ENCODE results near the gene PLCXD1.
"Not testable (repeated sequence)": the region's sequence is repeated elsewhere in the genome, so short reads cannot be mapped to it uniquely, and the experiment has no call there.

The PLCXD1 gene

GRCh38 chrX:291411-291901 lies 10.3 kb downstream of the PLCXD1 start:
- no peak for DNase-seq (ENCODE audit: low read depth in 4 of 4, low spot score in 1 of 4)

GRCh38 chrX:292900-293897 lies 12.0 kb downstream of the PLCXD1 start:
- DNase-seq (ENCODE audit: low read depth in 4 of 4, low spot score in 1 of 4) = no peak

- DNase-seq (ENCODE audit: low read depth in 4 of 4, low spot score in 1 of 4) = no peak
Observed at GRCh38 chrX:295136-295535, 14.0 kb downstream of the PLCXD1 start.

DNA sequence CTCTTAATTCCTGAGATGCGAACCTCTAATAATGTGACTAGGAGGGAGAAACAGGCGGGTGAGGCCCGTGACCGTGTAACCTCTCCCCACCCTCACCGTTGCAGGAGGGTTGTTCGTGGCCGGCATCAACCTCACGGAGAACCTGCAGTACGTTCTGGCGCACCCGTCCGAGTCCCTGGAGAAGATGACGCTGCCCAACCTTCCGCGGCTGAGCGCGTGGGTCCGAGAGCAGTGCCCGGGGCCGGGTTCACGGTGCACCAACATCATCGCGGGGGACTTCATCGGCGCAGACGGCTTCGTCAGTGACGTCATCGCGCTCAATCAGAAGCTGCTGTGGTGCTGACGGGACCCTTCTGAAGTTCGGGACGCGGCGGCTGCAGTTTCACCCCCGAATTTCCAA lies 17.8 kb downstream of the PLCXD1 start:
- no peak for DNase-seq (ENCODE audit: low read depth in 4 of 4, low spot score in 1 of 4)

DNA sequence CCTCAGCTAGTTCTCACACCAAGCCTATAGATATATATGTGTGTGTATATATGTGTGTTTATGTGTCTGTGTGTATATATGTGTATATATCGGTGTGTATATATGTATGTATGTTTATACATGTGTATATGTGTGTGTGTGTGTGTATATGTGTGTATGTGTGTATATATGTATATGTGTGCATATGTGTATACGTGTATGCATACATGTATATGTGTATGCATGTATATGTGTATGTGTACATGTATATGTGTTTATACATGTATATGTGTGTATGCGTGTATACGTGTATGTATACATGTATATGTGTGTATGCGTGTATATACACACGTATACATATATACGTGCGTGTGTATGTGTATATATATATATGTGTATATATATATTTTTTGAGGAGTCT lies 19.2 kb downstream of the PLCXD1 start:
- no peak for DNase-seq (ENCODE audit: low read depth in 4 of 4, low spot score in 1 of 4)

DNA sequence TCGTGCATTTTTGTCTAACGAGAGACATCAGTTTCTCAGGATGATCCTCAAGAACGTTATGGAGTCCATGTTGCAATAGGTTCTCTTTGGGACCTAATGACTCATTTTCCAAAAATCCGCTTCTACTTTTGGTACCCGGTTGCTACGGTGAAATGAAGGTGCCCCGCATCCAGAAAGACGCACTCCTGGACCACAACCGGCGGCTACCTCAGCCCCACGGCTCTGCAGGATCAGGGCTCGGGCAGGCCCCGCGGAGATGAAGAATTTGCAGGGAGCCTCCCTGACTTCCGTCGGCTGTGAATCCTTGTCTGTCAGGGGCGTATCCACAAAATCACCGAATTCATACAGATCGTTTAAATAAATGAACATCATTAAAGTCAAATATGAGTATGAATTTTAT lies 21.8 kb downstream of the PLCXD1 start:
- DNase-seq (ENCODE audit: low read depth in 4 of 4, low spot score in 1 of 4) = no peak

GRCh38 chrX:305781-306613 lies 24.8 kb downstream of the PLCXD1 start:
- DNase-seq (ENCODE audit: low read depth in 4 of 4, low spot score in 1 of 4) = not testable (repeated sequence)

- DNase-seq (ENCODE audit: low read depth in 4 of 4, low spot score in 1 of 4) = not testable (repeated sequence)
Observed at GRCh38 chrX:306614-307251, 25.6 kb downstream of the PLCXD1 start.

DNA sequence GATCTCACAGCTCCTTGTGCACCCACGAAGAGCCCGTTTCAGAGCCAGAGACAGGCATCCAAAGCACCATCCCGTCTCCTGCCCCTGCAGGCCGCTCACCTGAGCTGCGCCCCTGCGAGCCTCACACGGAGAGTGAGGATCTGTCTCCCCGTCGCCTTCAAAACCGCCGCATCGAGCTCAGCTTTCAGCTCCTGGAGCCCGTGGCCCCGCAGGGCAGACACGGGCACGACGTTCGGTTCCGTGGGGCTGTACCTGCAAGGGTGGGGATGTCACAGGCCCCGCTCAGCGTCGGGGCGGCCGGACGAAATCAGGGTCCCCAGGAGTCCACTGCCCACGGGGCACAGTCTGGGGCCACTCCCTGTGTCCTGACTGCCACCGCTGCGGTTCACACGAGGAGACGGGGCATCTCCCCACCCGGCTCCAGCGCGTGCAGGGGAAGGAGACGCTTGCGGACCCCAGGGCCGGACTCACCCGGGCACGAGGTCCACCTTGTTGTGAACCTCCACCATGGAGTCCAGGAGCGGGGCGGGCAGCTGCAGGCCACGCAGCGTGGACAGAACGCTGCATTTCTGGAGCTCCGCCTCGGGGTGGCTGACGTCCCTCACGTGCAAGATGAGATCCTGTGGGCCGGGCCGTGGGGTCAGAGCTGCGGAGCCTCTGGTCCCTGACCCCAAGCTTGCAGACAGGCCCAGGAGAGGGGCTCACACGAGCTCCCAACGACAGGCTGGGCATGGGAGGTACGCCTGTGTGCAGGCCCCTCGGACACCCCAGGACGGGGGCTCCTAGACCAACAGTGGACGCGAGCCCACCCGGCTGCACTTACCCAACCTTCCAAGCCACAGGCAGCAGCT lies 26.3 kb downstream of the PLCXD1 start:
- DNase-seq (ENCODE audit: low read depth in 4 of 4, low spot score in 1 of 4) = no peak

GRCh38 chrX:308821-309520 lies 27.8 kb downstream of the PLCXD1 start:
- DNase-seq (ENCODE audit: low read depth in 4 of 4, low spot score in 1 of 4) = no peak

DNA sequence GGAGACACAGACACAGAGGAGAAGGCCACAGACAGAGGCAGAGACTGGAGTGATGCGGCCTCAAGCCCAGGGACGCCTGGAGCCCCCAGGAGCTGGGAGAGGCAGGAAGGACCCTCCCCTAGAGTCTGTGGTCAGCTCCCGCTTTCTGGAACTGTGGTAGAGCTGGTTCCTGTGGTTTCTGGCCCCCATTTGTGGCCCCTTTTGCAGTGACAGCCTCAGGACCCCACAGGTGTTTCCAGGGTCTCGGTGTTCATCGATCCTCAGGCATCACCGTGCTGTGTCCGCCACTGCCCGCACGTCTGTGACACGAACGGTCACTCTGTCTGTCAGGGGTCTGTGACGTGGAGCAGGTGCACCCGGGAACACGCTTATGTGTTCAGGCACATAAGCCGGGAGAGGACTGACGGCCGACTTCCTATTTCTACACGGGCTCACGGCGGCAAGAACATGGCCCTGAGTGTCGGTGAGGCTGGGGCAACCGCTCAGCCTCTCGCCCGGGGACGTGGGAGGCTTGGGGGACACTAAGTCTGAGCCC lies 29.5 kb downstream of the PLCXD1 start:
- DNase-seq (ENCODE audit: low read depth in 4 of 4, low spot score in 1 of 4) = no peak

DNA sequence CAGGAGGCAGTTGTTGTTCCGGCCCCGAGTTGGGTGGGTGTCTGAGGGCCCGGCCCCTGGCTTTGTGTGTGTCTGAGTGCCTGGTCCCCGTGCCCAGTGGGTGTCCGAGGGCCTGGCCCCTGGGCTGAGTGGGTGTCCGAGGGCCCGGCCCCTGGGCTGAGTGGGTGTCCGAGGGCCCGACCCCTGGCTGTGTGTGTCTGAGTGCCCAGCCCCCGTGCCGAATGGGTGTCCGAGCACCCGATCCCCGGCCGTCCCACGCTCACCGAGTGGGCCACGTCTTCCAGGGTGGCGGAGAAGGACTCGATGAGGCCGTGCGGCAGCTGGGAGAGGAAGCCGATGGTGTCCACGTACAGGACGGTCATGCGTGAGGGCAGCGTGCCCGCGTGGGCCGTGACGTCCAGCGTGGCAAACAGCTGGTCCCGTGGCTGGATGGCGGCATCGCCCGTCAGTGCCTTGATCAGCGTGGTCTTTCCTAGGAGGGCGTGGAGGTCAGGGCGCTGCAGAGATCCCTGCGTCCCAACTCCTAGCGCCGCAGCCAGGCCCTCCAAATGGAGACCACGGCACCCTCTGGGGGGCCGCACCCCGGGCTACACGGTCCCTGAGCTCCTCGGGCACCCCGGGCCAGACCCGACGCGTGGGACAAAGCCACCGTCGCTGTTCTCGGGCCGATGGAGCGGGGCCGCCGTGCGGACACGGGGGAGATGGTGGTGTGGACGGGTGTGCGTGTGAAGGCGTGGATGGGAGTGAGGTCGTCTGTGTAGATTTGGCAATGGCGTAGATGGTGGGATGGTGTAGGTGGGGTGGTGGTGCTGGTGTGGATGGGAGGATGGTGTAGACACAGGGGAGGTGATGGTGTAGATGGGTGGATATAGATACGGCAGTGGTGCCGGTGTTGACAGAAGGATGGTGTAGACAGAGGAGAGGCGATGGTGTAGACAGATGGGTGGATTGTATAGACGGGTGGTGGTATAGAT lies 30.3 kb downstream of the PLCXD1 start:
- DNase-seq (ENCODE audit: low read depth in 4 of 4, low spot score in 1 of 4) = no peak

- no peak for DNase-seq (ENCODE audit: low read depth in 4 of 4, low spot score in 1 of 4)
Observed at GRCh38 chrX:312621-313331, 31.6 kb downstream of the PLCXD1 start.

DNA sequence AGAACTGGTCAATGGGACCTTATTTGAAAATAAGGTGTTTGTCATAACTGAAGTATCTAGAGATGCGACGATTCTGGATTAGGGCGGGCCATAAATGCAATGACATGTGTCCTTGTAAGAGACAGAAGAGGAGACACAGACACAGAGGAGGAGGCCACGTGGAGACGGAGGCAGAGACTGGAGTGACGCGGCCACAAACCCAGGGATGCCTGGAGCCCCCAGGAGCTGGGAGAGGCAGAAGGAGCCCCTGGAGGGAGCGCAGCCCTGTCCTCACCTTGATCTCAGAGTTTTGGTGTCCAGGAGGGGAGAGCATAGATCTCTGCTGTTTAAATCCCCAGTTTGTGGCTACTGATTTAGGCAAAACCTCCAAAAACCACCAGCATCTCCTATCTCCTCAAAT lies 32.4 kb downstream of the PLCXD1 start:
- no peak for DNase-seq (ENCODE audit: low read depth in 4 of 4, low spot score in 1 of 4)

DNA sequence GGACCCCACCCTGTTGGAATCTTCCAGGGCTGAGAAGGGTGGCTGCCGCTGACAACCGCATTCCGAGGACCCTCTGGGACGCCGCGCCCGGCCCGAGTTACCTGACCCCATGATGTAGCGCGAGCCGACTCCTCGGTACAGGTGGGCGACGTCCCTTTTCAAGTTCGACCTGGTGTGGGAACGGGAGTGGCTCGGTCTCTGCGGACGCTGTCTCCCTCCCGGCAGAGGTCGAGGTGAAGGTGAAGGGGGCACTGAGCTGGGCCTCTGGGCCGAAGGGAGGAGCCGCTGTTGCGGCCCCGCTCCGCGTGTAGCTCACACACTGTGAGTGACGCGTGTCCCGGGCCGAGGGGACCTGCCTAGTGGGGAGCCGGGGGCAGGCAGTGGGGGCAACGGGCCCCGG lies 32.9 kb downstream of the PLCXD1 start:
- DNase-seq (ENCODE audit: low read depth in 4 of 4, low spot score in 1 of 4) = no peak

GRCh38 chrX:314781-315595 lies 33.8 kb downstream of the PLCXD1 start:
- no peak for DNase-seq (ENCODE audit: low read depth in 4 of 4, low spot score in 1 of 4)

All from stimulated activated CD4-positive, alpha-beta T cell treated with anti-CD3 and anti-CD28 coated beads, Interleukin-1b, Interleukin-23, amount 100 ng/mL, for 24 hours (primary cell).